LNCaP clone FGC (cell line): ENCODE measurements around the gene REXO1.

Experiments used
- DNase-seq: peaks from one replicate; pipeline ENCODE4 v3.0.0-alpha.2; 2011; ENCODE audit warnings: low read depth
- H3K4me3 ChIP-seq: 2 replicates; pipeline ENCODE4 v1.5.1; 2011; ENCODE audit warnings: mild to moderate bottlenecking, low read depth, low read length, control low read depth
- TF ChIP-seq, protein P1 (sequence below): IDR thresholded peaks from 2 replicates; pipeline ENCODE4 v1.5.1; 2012; ENCODE audit warnings: mild to moderate bottlenecking; ENCODE audit not compliant: control insufficient read depth, insufficient read depth; ENCODE audit errors: extremely low read depth

The REXO1 gene

GRCh38 chr19:1873524-1874473 is 25.5 kb upstream of the REXO1 start:
- TF ChIP-seq, protein P1, sequence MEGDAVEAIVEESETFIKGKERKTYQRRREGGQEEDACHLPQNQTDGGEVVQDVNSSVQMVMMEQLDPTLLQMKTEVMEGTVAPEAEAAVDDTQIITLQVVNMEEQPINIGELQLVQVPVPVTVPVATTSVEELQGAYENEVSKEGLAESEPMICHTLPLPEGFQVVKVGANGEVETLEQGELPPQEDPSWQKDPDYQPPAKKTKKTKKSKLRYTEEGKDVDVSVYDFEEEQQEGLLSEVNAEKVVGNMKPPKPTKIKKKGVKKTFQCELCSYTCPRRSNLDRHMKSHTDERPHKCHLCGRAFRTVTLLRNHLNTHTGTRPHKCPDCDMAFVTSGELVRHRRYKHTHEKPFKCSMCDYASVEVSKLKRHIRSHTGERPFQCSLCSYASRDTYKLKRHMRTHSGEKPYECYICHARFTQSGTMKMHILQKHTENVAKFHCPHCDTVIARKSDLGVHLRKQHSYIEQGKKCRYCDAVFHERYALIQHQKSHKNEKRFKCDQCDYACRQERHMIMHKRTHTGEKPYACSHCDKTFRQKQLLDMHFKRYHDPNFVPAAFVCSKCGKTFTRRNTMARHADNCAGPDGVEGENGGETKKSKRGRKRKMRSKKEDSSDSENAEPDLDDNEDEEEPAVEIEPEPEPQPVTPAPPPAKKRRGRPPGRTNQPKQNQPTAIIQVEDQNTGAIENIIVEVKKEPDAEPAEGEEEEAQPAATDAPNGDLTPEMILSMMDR: no peak
- H3K4me3 ChIP-seq: peak overlapping the region; percentile 99

DNA sequence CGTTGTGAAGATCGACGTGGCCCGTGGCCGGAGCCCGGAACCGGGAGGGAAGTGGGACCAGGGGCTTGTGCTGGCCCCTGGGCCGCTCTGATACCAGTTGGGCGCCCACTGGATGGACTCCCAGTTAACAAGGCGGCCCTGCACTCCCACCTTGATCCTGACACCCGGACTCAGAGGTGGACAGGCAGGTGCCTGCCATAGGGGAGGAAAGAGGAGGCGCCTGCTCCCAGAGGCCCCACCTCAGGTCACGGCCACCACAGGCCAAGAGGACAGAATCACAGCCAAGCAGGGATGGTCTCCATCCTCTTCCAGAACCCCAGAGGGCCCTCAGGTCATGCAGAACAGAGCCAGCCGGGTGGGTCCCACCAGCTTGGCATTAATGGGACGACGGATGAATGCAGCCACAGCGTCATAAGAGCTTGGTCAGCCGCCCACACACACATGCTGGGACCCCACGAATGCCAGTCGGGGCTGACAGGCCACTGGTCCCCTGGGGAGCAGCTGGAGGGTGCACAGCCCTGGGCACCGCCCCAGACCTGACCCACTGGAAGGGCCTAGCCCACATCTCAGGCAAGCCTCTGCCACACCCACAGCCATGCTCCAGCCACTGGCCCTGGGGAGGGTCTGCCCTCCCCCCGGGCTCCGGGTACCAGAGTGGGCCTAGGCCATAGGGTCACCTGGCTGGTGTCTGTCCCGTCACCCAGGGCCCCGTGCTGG is 24.7 kb upstream of the REXO1 start:
- DNase-seq: no peak
- peak overlapping the region; percentile 99 for H3K4me3 ChIP-seq
- TF ChIP-seq, protein P1: no peak

More at GRCh38 chr19:1873524-1874473, 25.5 kb upstream of the REXO1 start:
- DNase-seq: no peak

DNA sequence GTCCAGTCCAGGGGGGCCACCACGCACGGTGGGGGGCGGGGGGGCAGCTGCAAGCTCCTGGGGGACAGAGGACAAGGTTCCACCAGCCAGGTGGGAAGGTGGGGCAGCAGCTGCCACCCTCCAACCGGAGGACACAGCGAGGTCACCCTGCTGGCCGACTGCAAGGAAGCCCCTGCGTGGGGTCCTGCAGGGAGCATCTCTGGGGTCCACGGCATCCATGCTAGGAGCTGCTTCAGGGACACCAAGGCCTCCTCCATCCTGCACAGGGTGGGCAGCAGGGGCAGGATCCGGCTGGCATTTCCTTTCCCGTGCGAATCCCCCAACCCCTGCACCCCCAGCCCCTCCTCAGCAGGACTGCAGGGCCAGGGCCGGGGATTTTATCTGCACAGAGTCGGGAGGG is 23.3 kb upstream of the REXO1 start:
- no peak for DNase-seq
- TF ChIP-seq, protein P1: no peak
- H3K4me3 ChIP-seq: no peak overlapping the region

DNA sequence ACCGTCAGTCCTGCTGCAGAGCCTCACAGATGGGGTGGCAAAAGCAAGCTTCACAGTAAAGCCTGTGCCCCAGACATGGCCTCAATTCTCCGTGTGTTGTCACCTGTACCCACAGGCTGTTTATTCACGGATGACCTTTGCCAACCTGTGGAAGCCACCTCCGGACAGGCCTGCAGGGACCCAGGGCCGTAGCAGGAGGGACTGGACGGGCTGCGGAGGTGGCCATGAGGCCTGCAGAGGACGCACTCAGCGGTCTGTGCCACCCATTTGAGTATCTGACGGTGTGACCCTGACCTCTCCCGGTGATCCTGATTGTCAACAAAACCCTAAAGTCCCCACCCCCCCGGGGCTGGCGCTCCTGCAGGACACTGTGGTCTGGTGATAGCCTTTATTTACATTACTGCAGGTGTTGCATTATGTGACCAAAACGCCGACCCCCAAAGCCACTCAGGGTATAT is 22.9 kb upstream of the REXO1 start:
- peak; percentile 34 for DNase-seq
- TF ChIP-seq, protein P1: 0 out of 2 replicates have a peak, but pooled peaks have one; percentile 22
- H3K4me3 ChIP-seq: no peak overlapping the region

- no peak for DNase-seq
- TF ChIP-seq, protein P1: no peak
- no peak overlapping the region for H3K4me3 ChIP-seq
These were observed 20.7 kb upstream of the REXO1 start for GRCh38 chr19:1868971-1869370.

DNA sequence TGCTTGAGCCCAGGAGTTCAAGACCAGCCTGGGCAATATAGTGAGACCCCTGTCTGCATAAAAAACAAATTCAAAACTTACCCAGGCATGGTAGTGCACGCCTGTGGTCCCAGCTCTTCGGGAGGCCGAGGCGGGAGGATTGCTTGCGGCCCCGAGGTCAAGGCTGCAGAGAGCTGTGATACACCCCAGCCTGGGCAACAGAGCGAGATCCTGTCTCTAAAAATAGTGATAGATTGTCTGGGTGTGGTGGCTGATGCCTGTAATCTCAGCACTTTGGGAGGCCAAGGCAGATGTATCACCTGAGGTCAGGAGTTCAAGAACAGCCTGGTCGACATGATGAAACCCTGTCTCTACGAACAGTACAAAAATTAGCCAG is 19.1 kb upstream of the REXO1 start:
- no peak overlapping the region for H3K4me3 ChIP-seq
- DNase-seq: no peak
- TF ChIP-seq, protein P1: no peak
